Measurements from ENCODE around the gene VSIR.

Gene VSIR

GRCh38 chr10:71807557-71808510, 34.5 kb upstream of the VSIR start:
- in situ Hi-C loops (cut with HindIII; ENCODE audit: low sequenced_read_pairs) = no loop called here

GRCh38 chr10:71806704-71807556, 33.6 kb upstream of the VSIR start:
- in situ Hi-C loops (cut with HindIII; ENCODE audit: low sequenced_read_pairs) = no loop called here

- in situ Hi-C loops (cut with HindIII; ENCODE audit: low sequenced_read_pairs) = no loop called here
Measured at GRCh38 chr10:71805776-71806703, 32.7 kb upstream of the VSIR start.

DNA sequence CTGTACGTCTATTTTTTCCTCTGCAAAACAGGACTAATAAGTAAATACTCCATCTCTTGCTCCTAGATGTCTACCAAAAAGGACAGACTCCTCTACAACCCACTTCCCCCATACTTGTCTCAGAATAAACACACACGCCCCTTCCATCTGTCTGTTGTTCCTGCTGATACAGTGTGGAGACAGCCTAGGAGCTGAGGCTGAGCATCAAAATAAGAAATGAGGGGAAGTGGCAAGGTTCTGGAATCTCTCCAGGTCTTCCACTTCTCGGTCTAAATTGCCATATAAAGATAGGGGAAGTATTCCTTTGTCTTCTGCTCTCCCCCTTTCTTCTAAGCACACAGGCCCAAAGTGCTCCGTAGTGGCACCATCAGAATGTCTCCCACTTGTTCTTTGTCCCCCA, 30.8 kb upstream of the VSIR start:
- in situ Hi-C loops (cut with HindIII; ENCODE audit: low sequenced_read_pairs) = no loop called here

GRCh38 chr10:71802715-71803488, 29.6 kb upstream of the VSIR start:
- in situ Hi-C loops (cut with HindIII; ENCODE audit: low sequenced_read_pairs) = no loop called here

GRCh38 chr10:71802235-71802634, 28.9 kb upstream of the VSIR start:
- in situ Hi-C loops (cut with HindIII; ENCODE audit: low sequenced_read_pairs) = no loop called here

GRCh38 chr10:71801361-71801760, 28.0 kb upstream of the VSIR start:
- in situ Hi-C loops (cut with HindIII; ENCODE audit: low sequenced_read_pairs) = no loop called here

GRCh38 chr10:71799608-71800453, 26.5 kb upstream of the VSIR start:
- in situ Hi-C loops (cut with HindIII; ENCODE audit: low sequenced_read_pairs) = no loop called here

GRCh38 chr10:71799112-71799511, 25.8 kb upstream of the VSIR start:
- in situ Hi-C loops (cut with HindIII; ENCODE audit: low sequenced_read_pairs) = no loop called here

GRCh38 chr10:71798308-71798624, 24.9 kb upstream of the VSIR start:
- in situ Hi-C loops (cut with HindIII; ENCODE audit: low sequenced_read_pairs) = no loop called here

GRCh38 chr10:71797533-71798307, 24.4 kb upstream of the VSIR start:
- in situ Hi-C loops (cut with HindIII; ENCODE audit: low sequenced_read_pairs) = no loop called here

- in situ Hi-C loops (cut with HindIII; ENCODE audit: low sequenced_read_pairs) = no loop called here
Measured at GRCh38 chr10:71796749-71797405, 23.6 kb upstream of the VSIR start.

GRCh38 chr10:71795248-71795647, 21.9 kb upstream of the VSIR start:
- in situ Hi-C loops (cut with HindIII; ENCODE audit: low sequenced_read_pairs) = no loop called here

DNA sequence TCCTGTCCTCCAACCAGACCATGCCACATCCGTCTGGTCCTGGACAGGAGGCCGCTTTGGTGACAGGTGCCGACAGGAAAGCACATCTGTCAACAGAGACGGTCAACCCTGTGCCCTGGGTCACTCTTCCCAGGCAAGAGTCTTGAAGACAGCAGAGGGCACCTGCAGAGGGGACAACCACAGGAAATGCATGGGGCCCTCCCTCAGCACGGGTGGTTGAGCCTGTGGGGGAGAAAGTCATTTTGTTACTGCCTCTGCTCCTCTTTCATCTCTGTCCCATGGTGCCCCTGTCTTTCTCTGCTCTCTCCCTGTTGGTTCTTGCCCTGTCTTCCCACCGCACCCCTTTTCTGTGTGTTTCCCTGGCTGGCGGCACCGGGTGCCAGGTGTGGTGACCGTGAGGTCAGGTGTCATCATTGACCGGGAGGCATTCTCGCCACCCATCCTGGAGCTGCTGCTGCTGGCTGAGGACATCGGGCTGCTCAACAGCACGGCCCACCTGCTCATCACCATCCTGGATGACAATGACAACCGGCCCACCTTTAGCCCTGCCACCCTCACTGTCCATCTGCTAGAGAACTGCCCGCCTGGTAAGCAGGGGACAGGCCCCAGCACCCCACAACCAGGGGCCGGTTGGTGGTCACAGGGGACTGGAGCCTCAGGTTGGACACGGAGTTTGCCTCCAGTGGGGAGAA, 17.6 kb upstream of the VSIR start:
- in situ Hi-C loops (cut with HindIII; ENCODE audit: low sequenced_read_pairs) = no loop called here

- in situ Hi-C loops (cut with HindIII; ENCODE audit: low sequenced_read_pairs) = no loop called here
Measured at GRCh38 chr10:71789871-71790270, 16.6 kb upstream of the VSIR start.

DNA sequence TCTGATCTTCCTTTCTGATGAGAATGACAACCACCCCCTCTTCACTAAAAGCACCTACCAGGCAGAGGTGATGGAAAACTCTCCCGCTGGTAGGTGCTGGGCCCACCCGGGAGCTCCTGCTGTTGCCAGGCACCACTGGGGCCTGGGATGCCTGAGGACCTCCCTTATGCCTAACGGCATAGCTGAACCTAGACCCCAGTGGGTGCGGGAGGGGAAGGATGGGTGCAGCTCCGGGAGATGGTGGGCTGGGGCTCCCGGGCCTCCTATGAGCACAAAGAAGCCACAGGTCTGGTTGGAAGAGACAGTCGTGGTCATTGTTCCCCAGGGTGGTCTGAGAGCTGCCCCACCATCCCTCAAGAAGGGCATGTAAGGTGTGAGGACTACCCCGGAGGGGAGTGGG, 15.6 kb upstream of the VSIR start:
- in situ Hi-C loops (cut with HindIII; ENCODE audit: low sequenced_read_pairs) = no loop called here

DNA sequence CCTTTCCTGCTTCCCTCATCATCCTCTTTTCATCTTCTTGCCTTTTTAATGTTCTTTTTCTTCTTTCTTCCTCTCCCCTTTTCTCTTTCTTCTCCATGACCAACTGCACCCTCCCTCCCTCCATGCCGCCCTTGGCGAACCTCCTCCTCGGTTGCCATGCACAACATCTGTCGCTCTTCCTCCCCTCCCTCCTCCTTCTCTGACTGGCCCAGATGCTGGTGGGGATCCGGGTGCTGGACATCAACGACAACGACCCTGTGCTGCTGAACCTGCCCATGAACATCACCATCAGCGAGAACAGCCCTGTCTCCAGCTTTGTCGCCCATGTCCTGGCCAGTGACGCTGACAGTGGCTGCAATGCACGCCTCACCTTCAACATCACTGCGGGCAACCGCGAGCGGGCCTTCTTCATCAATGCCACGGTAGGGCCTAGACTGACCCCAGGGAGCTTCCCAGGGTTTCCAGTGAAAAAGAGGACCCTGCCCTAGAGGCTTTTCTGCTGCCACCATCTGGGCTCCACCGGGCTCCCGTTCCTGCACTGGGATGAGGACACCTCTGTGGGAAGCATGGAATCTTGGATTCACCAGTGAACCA, 11.5 kb upstream of the VSIR start:
- in situ Hi-C loops (cut with HindIII; ENCODE audit: low sequenced_read_pairs) = no loop called here
